ENCODE measurements around the gene ADGRD1.
"Not testable (repeated sequence)": the region's sequence is repeated elsewhere in the genome, so short reads cannot be mapped to it uniquely, and the experiment has no call there.

Gene ADGRD1
- 0 to 0.07 reads per million in 2 donors for total RNA-seq

DNA sequence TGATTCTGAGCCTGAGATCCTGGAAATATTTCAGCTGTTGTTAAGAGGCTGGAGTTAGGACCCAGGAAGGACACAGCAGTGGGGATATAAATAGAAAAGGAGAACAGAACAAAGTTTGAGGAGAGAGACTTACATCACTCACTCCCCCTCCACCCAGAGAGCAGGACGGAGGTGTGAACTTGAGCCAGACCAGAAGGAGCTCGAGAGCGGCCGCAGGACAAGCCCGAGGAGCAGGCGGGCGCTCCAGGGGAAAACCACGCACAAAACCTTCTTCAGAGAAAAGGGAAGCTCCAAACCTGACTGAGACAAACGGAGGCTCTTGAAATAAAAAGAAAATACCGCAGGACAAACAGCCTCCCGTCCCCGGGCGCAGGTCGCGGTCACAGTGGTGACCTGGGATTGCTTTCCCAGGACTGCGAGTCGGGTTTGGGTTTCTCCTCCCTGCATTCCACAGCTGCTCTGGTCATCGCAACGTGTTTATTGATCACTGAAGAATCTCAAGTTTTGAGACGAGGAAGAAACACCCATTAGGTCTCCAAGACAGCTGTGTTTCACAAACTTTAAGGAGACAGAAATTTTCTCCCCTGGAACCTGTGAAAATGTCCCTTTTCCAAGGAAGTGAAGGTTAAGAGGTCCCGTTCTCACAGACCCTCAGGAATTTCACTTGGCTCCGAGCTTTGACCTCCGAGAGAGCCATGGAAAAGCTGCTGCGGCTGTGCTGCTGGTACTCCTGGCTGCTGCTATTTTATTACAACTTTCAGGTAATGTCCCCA lies at the start of gene ADGRD1:
Gene ADGRD1 (plus strand): TSS at position 137 of the 773 bp plus-strand sequence. CDS start 559 bp downstream, at position 696.
- DNase-seq = no peak

- DNase-seq = no peak
Measured at GRCh38 chr12:130904064-130904463, 49.6 kb upstream of the ADGRD1 start.

DNA sequence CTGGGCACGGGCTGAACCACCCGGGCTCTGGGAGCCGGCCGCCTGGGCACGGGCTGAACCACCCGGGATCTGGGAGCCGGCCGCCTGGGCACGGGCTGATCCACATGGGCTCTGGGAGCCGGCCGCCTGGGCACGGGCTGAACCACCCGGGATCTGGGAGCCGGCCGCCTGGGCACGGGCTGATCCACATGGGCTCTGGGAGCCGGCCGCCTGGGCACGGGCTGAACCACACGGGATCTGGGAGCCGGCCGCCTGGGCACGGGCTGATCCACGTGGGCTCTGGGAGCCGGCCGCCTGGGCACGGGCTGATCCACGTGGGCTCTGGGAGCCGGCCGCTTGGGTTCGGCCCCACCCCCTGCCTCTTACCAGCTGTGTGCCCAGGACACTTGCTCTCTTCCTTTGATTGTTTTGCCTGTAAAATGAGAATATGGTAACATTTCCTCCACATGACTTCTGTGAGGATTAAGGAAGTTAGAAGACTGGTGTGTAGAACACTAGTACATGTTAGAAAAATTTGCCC lies 48.7 kb upstream of the ADGRD1 start:
- not testable (repeated sequence) for DNase-seq

- no peak for DNase-seq
Measured at GRCh38 chr12:130909111-130909510, 44.6 kb upstream of the ADGRD1 start.

GRCh38 chr12:130911193-130911592 lies 42.5 kb upstream of the ADGRD1 start:
- no peak for DNase-seq

GRCh38 chr12:130911933-130912332 lies 41.8 kb upstream of the ADGRD1 start:
- DNase-seq = no peak

- DNase-seq = peak in 1 of 5 experiments; percentile 52
Measured at GRCh38 chr12:130916241-130916911, 37.3 kb upstream of the ADGRD1 start.

GRCh38 chr12:130917607-130918006 lies 36.1 kb upstream of the ADGRD1 start:
- DNase-seq = no peak

DNA sequence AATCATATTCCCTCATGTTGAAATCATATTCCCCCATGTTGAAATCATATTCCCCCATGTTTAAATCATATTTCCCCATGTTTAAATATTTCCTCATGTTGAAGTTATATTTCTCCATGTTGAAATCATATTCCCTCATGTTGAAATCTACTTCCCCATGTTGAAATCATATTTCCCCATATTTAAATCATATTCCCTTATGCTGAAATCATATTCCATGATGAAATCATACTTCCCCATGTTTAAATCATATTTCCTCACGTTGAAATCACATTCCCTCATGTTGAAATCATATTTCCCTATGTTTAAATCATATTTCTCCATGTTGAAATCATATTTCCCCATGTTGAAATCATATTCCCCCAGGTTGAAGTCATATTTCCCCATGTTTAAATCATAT lies 34.6 kb upstream of the ADGRD1 start:
- DNase-seq = no peak

GRCh38 chr12:130920119-130920703 lies 33.5 kb upstream of the ADGRD1 start:
- DNase-seq = no peak

DNA sequence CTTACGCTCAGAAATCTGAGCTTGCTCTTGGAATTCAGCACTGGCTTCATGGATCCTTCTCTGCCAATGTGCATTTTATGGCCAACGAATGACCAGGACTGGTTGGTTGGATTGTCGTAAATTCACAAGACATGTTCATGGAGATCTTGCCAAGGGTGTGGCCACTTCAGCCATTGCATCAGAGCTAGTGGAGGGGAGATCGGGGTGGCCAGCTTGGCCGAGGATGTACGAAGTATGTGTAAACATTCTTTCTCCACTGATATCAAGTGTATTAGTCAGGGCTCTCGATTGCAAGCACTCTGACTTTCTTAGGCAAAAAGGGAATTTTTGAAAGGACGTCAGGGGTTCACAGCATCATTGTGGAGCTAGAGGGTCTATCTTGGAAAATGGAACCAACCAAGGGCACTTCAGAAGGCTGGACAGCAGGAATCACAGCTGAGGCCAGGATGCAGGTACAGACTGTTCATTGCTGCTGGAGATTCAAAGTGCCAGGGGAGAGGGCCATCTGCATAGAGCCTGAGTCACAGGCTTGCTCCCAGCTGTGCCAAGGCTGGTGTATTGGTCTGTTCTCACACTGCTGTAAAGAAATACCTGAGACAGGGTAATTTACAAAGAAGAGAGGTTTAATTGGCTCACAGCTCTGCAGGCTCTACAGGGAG lies 32.9 kb upstream of the ADGRD1 start:
- DNase-seq = no peak

- no peak for DNase-seq
Measured at GRCh38 chr12:130922511-130922953, 31.2 kb upstream of the ADGRD1 start.

DNA sequence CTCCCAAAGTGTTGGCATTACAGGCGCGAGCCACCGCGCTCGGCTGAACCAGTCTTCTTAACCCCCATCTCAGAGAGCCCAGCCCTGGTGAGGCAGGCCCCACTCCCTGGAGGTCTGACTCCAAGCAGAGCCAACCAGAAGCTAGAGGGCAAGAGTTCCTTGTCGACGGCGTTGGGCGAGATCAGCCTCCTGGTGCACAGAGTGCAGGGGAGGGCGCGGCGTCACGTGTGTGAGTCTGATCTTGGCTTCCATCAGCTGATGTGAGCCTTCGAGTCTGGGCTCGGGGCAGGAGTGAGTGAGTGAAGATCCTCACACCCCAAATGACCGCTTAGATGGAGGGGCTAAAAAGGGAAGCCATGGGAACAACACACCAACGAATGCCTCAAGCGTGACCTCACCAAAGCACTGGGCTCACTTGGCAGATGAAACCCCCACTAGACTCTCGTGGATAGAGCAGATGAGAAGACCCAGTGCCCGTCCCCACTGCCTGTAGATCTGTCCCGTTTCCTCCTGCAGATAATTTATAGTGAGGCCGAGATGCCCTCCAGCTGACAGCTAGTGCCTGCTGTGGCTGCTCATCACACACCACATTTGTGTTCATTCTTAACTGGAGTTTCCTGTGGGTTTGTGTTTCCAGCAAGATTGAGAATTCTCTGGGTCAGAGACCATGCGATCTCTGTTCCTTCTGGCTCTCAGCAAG lies 28.6 kb upstream of the ADGRD1 start:
- no peak for DNase-seq

GRCh38 chr12:130925666-130926015 lies 28.1 kb upstream of the ADGRD1 start:
- no peak for DNase-seq

DNA sequence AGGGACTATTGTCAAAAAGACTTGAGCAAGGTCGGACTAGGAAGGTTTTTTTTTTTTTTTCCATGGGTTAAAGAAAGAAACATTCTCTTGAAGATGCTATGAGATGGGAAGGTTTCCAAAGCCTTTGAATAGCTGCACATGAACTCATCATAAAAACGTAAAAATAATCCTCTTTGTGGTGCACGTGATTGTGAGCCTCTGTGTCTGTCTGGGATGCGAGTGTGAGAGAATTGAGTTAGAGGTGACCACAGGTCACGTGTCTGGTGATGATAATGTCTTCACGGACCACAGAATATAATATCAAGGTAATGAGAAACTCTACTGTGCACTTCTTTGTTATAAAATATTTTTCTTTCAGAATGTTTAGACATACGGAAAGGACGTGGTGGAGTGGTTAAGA lies 24.3 kb upstream of the ADGRD1 start:
- no peak for DNase-seq

DNA sequence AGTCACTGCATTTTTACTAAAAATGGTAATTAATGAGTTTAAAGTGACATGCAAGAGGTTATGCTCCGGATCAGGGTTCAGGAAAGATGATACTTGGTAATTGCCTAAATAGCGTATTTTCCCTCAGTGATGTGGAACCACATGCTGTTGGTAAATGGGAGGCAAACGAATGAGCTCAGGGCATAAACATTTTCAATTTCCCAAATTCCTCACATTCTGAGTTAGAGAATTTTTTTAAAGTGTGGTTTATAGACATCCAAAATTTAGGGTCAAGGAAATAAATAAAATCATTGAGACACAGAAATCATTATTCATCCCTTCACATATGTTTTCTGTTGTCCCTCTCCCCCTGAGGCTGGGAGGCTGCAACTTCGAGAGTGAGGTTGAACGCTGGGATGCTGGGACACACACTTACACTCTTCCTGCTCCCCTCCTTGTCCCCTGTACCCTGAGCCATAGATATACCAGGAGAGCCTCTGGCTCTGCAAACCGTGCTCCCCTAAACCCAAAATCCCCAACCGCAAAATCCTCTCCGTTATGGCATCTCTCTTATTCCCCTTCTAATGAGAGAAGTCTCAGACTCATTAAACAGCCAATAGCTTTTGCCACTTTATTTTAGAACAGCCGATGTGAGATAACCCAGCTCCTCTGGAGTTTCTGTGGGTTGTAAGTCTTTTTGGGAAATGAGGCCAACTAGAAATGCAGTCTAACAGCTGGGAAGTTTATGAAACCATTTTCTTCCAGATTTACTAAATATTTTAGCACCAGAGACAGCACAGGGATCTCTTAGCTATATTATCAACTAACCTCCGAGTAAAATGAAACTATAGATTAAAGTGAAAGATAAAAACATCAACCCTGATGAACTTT lies 21.4 kb upstream of the ADGRD1 start:
- no peak for DNase-seq

DNA sequence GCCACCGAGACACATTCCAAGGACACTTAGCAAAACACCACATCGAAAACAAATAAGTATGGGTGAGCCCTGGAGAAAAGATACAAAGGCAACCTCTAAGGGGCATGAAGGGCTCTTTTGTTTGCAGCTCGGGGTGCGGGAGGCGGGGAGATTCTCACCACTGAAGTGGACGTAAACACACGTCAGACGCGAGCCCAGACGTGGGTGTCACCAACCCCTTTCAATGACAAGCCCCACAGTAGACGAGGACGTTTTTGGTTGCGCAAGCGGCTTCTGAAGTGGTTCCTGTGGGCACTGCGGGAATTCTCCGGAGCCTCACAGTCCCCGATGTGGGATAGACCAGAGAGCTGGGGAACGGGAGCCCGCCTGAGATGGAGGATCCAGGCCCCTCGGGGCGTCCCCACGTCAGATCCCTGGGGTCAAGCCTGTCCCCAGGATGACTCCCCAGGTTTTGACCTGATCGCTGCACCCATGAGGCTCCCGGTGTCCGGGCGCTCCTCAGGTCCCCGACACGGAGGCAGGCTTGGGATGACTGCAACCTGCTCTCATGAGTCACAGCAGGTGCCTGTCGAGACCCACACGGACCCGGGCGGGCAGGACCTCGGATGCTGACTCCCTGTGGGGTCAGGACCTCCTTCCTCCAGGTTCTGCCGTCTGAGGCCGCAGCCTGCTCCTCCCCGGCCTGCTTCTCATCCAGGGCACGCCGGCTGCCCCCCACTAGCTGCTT lies 20.3 kb upstream of the ADGRD1 start:
- DNase-seq = no peak

DNA sequence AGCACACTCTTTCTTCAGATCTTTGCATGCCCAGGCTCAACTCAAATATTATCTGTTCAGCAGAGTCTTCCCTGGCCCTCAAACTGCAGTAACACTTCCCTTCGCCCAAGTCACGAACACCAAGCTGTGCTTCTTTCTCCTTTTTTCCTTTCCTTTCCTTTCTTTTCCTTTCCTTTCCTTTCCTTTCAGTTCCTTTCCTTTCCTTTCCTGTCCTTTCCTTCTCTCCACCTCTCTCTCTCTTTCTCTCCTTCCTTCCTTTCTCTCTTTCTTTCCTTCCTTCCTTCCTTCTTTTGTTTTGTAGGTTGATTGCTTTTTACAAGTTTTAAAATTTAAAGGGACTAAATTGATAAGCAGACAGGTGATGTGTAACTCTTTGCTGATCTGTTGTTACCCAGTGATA lies 19.0 kb upstream of the ADGRD1 start:
- DNase-seq = no peak

GRCh38 chr12:130936561-130936960 lies 17.1 kb upstream of the ADGRD1 start:
- no peak for DNase-seq

DNA sequence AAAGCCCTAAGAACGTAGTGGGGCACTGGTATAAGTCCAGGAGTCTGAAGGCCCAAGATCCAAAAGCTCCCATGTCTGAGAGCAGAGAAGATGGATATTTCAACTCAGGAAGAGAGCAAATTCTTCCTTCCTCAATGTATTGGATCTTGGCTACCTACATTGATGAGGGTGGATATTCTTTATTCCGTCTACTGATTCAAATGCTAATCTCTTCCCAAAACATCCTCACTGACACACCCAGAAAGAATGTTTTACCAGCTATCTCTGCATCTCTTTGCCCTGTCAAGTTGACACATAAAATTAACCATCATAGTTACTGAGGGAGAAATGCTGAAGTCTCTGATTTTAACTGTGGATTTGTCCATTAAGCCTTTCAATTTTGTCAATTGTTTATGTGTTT lies 16.6 kb upstream of the ADGRD1 start:
- DNase-seq = no peak

DNA sequence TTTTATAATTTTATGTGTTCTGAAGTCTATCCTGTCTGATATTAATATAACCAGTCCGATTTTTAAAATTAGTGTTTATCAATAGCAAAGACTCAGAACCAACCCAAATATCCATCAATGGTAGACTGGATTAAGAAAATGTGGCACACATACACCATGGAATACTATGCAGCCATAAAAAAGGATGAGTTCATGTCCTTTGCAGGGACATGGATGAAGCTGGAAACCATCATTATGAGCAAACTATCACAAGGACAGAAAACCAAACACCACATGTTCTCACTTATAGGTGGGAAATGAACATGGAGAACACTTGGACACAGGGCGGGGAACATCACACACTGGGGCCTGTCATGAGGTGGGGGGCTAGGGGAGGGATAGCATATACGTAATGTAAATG lies 16.2 kb upstream of the ADGRD1 start:
- DNase-seq = not testable (repeated sequence)
